ENCODE results near the gene GTF2B.
"Not testable (repeated sequence)": the region's sequence is repeated elsewhere in the genome, so short reads cannot be mapped to it uniquely, and the experiment has no call there.

The GTF2B gene

DNA sequence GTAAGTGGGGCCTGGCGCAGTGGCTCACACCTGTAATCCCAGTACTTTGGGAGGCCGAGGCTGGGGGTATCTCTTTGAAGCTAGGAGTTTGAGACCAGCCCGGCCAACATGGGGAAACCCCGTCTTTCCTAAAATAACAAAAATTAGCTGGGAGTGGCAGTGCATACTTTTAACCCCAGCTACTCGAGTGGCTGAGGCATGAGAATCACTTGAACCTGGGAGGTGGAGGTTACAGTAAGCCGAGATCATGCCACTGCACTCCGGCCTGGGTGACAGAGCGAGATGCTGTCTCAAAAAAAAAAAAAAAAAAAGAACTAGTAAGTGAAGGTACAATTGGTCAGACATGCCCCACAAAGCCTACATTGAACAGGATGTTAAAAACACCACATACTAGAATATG lies 10.7 kb downstream of the GTF2B start:
- DNase-seq: not testable (repeated sequence)

DNA sequence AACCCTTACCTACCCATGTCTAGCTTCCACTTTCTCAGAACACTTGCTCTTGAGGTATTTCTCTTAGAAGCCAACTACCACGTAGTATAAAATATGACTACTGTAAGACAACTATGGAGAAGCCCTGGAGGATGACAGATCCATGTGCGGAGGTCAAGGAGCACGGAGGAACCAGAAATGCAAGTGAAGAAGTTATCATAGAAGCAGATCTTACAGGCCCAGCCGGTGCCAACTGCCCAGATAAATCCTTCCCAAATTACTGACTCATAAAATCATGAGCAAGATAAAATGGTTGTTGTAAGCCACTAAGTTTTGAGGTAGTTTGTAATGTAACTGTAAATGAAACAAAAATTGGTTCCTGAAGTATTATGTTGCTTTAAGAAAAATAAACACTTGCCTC lies 12.6 kb downstream of the GTF2B start:
- no peak for DNase-seq

DNA sequence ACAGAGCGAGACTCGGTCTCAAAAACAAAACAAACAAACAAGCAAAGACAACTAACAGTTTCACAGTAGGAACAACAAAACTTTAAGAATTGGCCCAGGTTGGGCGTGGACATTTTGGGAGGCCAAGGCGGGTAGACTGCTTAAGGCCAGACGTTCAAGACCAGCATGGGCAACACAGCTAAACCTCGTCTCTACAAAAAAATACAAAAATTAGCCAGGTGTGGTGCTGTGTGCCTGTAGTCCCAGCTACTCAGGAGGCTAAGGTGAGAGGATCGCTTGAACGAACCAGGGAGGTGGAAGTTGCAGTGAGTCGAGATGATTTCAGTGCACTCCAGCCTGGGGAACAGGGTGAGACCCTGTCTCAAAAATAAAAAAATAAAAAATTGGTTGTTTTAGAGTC lies 13.5 kb downstream of the GTF2B start:
- DNase-seq: no peak

DNA sequence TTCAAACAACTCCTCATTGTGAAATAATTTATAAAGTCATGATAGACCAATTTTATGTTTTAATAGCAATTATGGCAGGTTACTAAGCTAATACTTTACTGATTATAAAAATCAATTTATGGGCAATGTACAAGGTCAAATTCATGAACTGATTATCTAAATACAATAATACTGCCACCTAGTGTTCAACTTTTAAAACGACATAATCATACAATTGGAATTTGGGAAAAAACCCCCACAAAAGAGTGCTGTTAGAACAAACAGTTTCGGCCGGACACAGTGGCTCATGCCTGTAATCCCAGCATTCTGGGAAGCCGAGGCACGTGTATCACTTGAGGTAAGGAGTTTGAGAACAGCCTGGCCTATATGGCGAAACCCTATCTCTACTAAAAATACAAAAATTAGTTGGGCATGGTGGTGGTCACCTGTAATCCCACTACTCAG lies 14.0 kb downstream of the GTF2B start:
- no peak for DNase-seq

DNA sequence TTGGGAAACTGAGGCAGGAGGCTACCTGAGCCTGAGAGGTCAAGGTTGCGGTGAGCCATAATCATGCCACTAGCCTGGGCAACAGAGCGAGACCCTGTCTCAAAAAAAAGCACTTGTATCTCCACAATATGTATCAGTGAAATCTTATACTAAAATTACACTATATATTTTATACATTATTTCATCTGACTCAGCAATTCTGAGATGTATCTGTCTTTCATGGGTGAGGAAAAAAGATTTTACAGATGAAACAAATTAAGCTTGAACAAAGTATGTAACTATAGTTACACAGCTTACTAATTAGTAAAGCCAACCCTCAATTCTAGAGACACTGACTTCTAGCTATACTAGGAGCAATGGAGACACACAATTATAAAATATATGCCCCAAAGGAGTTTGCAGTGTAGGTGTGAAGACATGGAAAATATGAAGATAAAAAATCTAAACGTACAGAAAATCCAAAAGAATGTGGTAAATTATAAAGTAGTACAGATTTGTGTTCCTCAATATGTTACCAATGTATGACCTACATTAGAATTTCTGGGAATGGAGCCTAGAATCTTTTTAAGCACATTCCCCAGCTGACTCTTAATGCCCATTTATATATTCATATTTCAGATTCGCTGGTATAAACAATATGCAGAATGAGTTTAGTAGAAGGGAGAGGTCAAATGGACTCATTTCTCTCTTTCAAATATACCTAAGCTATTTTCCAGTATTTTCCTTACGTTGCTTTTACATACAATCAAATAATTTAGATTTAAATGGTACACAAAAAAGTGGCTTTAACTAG lies 14.6 kb downstream of the GTF2B start:
- DNase-seq: no peak

DNA sequence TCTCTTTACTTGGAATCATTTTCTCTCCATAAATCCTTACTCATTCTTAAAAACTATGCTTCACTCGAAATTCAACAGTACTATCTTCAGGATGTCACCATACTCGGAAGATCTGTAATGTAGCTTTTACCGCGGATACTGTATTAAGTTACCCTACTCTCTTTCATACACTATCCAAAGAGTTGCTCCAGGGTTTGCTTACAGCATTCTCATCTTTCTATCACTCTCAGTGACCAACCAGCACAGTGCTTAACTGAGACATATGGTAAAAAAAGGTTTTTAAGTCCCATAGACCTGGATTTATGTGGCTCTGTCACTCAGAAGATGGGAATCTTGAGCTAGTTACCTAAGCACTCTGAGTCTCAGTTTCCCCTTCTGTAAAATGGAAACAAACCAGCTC lies 15.8 kb downstream of the GTF2B start:
- DNase-seq: no peak

DNA sequence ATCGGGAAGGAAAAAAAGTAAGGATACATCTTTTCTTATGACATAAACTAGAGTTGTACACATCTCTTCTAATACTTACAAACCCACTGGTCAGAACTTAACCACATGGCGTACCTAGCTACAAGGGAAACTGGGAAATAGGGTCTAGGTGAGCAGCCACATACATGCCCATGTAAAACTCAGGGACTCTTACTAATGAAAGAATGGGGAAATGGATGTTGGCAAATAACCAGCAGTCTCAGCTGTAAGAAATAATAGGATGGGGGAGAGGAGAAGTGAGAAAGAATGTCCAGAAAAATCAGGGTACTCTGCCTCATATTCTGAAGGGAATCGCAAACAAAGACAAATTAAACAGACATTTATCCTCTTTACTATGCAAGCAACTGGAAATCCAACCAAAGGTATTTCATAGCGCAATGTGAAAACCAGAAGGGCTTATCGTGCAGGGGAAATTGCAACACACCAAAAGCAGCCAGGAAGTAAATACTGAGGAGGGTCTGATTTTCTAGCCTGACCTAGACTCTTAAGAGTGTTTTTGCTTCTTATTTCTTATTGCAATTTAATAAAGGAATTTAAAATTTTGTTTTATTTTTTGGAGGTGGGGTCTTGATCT lies 17.5 kb downstream of the GTF2B start:
- DNase-seq: no peak

DNA sequence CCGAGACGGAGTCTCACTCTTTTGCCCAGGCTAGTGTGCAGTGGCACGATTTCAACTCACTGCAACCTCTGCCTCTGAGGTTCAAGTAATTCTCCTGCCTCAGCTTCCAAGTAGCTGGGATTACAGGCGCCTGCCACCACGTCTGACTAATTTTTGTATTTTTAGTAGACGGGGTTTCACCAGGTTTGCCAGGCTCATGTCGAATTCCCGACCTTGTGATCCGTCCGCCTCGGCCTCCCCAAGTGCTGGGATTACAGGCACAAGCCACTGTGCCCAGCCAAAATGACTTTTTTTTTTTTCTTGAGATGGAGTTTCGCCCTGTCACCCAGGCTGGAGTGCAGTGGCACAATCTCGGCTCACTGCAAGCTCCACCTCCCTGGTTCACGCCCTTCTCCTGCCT lies 21.7 kb downstream of the GTF2B start:
- DNase-seq: not testable (repeated sequence)

DNA sequence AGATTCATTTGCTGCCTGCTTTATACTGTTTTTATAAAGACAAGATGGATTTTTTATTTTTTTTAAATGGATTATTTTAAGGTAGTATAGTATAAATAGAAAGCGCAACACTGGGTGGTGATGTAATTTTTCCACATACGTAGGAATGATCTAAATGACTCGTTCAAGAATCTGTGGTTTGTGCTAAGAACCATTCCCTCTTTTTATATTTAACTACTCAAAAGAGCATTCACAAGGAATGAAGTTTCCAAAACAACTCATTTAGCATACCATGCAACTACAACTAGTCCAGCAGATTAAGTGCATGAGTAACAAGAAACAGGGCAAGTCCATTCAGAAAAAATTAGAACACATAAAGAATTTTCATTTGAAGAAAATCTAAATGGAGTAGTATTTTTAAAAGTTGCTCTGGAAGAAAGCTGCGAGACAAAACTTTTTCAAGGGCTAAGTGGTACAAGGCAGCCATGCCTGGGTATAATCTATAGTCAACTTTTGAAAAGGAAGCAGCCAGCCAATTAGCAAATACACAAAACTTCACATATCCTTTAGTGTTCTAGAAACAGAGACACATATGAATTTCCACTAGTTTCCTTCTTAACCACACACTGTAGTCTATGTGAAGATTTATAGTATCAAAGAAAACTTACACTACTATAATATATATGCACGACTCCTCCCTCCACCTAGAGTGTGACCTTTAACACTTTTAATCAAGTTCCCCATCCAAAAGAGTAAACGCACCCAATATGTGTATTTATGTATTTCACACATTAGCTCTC lies 23.4 kb downstream of the GTF2B start:
- DNase-seq: no peak

DNA sequence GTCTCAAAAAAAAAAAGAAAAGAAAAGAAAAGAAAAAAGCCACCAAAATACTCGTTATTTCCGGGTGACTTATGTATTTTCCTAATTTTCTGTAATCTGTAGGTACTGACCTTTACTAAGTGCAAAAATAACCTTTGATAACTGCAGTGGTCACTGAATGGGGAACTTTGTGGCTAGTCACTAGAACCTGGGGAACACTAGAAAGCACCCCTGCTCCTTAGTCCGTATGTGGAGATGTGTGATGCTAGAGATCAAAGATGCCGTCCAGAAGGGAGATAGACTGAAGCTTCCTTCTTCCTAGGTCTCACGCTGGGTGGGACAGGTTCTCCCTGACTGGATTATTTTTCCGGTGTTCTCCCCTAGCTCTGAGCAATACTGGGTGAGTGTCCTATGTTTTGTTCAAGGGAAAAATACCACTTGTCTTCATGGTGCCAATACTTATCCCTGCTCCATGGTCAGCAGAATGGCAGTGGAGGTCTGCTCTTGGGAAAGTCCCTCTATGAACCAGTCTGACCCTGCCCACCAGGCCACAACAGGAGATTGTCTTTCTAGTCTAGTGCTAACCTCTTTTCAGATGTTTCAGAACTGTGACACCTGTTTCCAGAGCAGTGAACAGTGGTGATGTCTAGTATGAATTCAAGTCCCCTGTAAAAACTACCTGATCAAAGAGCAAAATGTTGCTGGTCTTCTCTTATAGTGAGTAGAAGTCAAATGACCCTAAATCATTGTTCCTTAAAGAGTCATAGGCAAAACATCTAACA lies 39.9 kb downstream of the GTF2B start:
- DNase-seq: no peak

DNA sequence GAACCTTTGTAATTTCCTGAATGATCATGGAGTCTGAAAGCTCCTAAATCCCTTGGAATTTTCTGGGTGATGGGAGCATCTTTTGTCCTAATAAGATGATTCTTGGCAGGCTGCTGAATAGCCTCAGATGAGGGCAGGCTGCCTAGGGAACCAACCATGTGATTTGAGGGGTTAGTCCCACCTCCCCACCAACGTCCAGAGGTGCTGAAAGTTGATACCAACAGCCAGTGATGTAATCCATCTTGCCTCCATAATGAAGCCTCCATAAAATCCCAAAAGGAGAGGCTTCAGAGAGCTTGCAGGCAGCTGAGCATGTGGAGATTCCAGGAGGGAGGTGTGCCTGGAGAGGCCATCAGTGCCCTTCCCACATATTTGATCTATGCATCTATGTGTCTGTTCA lies 43.7 kb downstream of the GTF2B start:
- no peak for DNase-seq

DNA sequence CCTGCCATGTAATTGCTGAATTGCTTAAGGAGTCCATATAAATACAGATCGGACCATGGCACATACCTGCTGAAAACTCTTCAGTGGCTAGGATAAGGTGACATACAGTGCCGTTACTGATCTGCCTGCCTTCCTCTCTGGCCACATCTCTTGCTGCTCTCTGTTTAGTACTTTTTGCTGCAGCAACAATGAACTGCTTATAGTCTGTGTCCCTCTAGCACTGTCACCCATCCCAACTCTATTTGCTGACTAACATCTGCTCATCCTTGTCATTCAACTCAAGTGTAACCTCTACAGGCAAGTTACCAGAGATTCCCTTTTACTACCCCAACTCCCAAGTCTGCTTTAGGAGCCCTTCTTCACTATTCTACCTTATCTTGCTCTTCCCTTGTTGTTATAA lies 65.6 kb downstream of the GTF2B start:
- no peak for DNase-seq

DNA sequence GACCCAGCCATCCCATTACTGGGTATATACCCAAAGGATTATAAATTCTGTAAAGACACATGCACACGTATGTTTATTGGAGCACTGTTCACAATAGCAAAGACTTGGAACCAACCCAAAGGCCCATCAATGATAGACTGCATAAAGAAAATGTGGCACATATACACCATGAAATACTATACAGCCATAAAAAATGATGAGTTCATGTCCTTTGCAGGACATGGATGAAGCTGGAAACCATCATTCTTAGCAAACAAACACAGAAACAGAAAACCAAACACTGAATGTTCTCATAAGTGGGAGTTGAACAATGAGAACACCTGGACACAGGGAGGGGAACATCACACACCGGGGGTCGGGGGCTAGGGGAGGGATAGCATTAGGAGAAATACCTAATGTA lies 71.7 kb downstream of the GTF2B start:
- not testable (repeated sequence) for DNase-seq

DNA sequence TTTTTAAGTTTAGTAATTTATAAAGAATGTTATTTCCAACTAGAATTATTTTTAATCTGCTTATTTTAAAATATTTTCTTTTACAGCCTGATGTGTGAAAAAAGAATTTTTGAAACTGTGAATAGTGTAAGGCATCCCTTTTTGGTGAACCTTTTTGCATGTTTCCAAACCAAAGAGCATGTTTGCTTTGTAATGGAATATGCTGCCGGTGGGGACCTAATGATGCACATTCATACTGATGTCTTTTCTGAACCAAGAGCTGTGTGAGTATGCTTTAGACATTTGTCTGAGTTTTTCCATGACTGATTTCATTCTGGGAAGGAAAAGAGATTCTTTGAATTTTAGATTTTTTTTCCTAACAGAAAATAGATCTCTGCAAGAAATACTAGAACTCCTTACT lies 77.9 kb downstream of the GTF2B start:
- DNase-seq: no peak

DNA sequence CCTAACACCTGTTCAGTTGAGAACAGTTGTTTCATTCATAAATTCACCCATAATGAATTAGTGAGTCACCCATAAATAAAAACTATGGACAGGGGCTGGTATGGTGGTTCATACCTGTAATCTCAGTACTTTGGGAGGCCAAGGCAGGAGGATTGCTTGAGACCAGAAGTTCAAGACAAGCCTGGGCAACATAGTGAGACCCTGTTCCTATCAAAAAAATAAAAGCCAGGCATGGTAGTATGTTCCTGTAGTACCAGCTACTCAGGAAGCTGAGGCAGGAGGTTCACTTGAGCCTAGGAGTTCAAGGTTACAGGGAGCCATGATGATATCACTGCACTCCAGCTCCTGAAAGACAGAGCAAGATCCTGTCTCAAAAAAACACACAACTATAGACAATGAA lies 79.0 kb downstream of the GTF2B start:
- DNase-seq: no peak

DNA sequence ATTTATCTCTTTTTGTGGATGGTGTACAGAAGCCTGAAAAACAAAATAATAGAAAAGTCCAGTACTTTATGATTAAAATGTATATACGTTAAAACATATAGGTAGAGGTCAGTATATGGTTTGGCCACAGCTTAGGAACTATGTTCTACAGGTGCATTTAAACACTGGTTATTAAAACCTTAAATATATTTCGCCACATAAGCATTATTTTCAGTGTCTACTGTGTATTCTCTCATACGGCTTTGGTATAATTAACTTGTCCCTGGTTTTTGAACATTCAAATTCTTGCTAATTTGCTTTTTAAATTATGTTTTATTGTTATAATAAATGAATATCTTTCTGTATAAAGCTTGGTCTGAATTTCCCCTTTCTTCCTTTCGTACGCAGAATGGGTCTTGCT lies 87.9 kb downstream of the GTF2B start:
- DNase-seq: no peak

DNA sequence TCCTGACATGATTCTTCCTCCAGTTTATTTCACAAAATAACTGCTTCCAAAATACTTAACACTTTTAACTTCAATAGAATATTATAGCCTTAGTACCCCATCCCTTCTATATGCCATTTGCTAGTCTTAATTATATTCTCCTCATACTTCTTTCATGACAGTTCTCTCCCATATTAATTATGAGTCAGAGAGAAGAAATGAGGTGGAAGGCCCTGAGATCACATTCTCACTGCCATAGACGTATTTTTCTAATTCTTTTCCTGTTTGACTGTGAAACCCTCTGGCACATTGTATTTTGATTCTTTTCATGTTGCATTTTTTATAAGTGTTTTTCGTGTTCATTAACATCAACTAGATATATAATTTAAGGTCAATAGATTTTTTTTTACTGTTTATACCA lies 88.4 kb downstream of the GTF2B start:
- no peak for DNase-seq

All from femur (tissue), 1 donor.